ENCODE measurements around the gene KIF7. TPM values are rescaled to one million over a fixed set of nuclear protein-coding genes. Genes with fewer than 3 reads are reported as not detected.
A peak's percentile ranks its signal among the peaks of the same experiment; 100 is the strongest.

Gene KIF7
- total RNA-seq, 4 donors from 2014 or later = 2.0 to 17.3 (median 11.3) TPM

GRCh38 chr15:89660556-89660955 lies 5.3 kb upstream of the KIF7 start:
- no peak for TF ChIP-seq POLR2A (IDR thresholded peaks at IDR 0.05)
- no peak for TF ChIP-seq CTCF (IDR thresholded peaks at IDR 0.05)
- Histone ChIP-seq H3K4me1 (peaks cover 0 to 11% of the 10 kb centered on the region in 2 donors), H3K36me3 (no peaks in the 10 kb centered on the region), H3K27ac (no peak overlapping the region), H3K9me3 (no peaks in the 10 kb centered on the region), H3K27me3 (no peaks in the 10 kb centered on the region), H3K4me3 (no peak overlapping the region)
- intact Hi-C loops (cut with DNase I; ENCODE audit: low total_unique reads) = no loop called here
- DNase-seq = no peak

- no peak overlapping the region for H3K27ac ChIP-seq
- H3K9me3 ChIP-seq = no peaks in the 10 kb centered on the region
- H3K27me3 ChIP-seq = no peaks in the 10 kb centered on the region
- no peaks in the 10 kb centered on the region for H3K4me1 ChIP-seq
- intact Hi-C loops (cut with DNase I; ENCODE audit: low total_unique reads) = no loop called here
- H3K36me3 ChIP-seq = no peaks in the 10 kb centered on the region
- DNase-seq = no peak
- TF ChIP-seq POLR2A (IDR thresholded peaks at IDR 0.05) (no peak), CTCF (IDR thresholded peaks at IDR 0.05) (no peak)
- H3K4me3 ChIP-seq = no peak overlapping the region
Observed at GRCh38 chr15:89659295-89659694, 4.0 kb upstream of the KIF7 start.

- no peak for DNase-seq
- intact Hi-C loops (cut with DNase I; ENCODE audit: low total_unique reads) = no loop called here
- TF ChIP-seq POLR2A (IDR thresholded peaks at IDR 0.05) (no peak), CTCF (IDR thresholded peaks at IDR 0.05) (no peak)
- Histone ChIP-seq H3K27me3 (no peaks in the 10 kb centered on the region), H3K4me3 (no peak overlapping the region), H3K36me3 (no peaks in the 10 kb centered on the region), H3K9me3 (no peaks in the 10 kb centered on the region), H3K4me1 (no peaks in the 10 kb centered on the region), H3K27ac (no peak overlapping the region)
Observed at GRCh38 chr15:89657686-89658200, 2.5 kb upstream of the KIF7 start.

- TF ChIP-seq POLR2A (IDR thresholded peaks at IDR 0.05) (no peak), CTCF (IDR thresholded peaks at IDR 0.05) (no peak)
- Histone ChIP-seq H3K9me3 (no peaks in the 10 kb centered on the region), H3K27me3 (no peaks in the 10 kb centered on the region), H3K4me1 (no peaks in the 10 kb centered on the region), H3K4me3 (no peak overlapping the region), H3K27ac (no peak overlapping the region), H3K36me3 (no peaks in the 10 kb centered on the region)
- intact Hi-C loops (cut with DNase I; ENCODE audit: low total_unique reads) = no loop called here
- DNase-seq = no peak
Observed at GRCh38 chr15:89656116-89656815, 999 bp upstream of the KIF7 start.

- Histone ChIP-seq H3K9me3 (no peaks in the 10 kb centered on the region), H3K36me3 (no peaks in the 10 kb centered on the region), H3K4me1 (no peaks in the 10 kb centered on the region), H3K27ac (peak overlapping the region in 1 of 2 donors; percentile 50), H3K4me3 (peak overlapping the region; percentile 61 to 67), H3K27me3 (no peaks in the 10 kb centered on the region)
- intact Hi-C loops (cut with DNase I; ENCODE audit: low total_unique reads) = no loop called here
- no peak for DNase-seq
- TF ChIP-seq CTCF (IDR thresholded peaks at IDR 0.05) (no peak), POLR2A (IDR thresholded peaks at IDR 0.05) (no peak)
Observed at GRCh38 chr15:89654301-89654761, 936 bp downstream of the KIF7 start.
